ENCODE results near the gene CTRB1.

DNA sequence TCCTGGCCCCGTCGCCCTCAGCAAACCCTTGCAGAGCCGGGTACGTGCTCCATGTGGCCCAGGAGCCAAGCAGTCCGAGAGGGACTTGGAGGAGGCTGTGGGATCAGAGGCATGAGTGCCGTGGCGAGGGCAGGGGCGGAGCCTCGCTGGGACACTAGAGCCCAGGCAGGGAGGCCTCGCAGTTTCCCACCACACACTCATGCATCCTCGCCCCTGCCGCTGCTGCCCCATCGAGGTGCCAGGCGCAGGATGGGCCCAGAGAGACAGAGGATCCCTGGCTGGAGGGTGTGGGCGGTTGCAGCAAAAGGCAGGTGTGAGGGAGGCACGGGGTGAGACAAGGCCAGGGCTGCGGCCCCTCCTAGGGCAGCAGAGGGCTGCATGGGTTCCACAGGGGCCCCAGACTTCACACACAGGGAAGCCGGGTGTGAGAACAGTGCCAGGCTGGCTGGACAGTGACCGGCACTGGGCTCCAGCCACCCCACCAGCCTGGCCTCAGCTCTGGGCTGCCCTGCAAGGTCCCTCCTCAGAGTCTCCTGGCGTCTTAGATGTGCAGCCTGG lies 25.0 kb downstream of the CTRB1 start:
- TF ChIP-seq, protein P1, sequence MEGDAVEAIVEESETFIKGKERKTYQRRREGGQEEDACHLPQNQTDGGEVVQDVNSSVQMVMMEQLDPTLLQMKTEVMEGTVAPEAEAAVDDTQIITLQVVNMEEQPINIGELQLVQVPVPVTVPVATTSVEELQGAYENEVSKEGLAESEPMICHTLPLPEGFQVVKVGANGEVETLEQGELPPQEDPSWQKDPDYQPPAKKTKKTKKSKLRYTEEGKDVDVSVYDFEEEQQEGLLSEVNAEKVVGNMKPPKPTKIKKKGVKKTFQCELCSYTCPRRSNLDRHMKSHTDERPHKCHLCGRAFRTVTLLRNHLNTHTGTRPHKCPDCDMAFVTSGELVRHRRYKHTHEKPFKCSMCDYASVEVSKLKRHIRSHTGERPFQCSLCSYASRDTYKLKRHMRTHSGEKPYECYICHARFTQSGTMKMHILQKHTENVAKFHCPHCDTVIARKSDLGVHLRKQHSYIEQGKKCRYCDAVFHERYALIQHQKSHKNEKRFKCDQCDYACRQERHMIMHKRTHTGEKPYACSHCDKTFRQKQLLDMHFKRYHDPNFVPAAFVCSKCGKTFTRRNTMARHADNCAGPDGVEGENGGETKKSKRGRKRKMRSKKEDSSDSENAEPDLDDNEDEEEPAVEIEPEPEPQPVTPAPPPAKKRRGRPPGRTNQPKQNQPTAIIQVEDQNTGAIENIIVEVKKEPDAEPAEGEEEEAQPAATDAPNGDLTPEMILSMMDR (IDR thresholded peaks at IDR 0.05), result no peak
- TF ChIP-seq POLR2A (IDR thresholded peaks at IDR 0.05), result no peak
